GM19468 (cell line): ENCODE results near the gene CSNK1G1.
"Not testable (repeated sequence)": the region's sequence is repeated elsewhere in the genome, so short reads cannot be mapped to it uniquely, and the experiment has no call there.

Experiments
- ATAC-seq: cut with Tn5 transposase; IDR thresholded peaks from one replicate; pipeline ENCODE4 v1.9.1; 2021; ENCODE audit warnings: mild to moderate bottlenecking, moderate library complexity, moderate number of reproducible peaks; ENCODE audit not compliant: unreplicated experiment; ENCODE audit errors: extremely low read depth

The CSNK1G1 gene

DNA sequence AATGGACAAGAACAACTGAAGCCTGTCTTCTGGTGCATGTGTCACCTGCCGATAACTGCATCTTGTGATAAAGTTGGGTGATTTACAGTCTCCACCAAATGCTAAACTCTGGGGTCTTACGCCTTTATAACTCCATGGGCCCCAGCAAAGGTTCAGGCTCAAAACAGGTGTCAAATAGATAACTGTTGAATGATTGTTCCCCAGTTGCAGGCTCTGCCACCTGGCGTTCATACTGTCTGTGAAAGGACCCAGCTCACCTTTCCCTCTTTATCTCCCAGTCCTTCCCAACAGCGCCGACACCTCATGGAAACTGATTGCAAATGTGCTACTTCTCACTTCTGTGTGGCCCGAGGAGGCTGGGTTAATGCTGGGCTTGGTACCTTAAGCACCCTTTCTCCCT lies 212.7 kb downstream of the CSNK1G1 start:
- no peak for ATAC-seq

DNA sequence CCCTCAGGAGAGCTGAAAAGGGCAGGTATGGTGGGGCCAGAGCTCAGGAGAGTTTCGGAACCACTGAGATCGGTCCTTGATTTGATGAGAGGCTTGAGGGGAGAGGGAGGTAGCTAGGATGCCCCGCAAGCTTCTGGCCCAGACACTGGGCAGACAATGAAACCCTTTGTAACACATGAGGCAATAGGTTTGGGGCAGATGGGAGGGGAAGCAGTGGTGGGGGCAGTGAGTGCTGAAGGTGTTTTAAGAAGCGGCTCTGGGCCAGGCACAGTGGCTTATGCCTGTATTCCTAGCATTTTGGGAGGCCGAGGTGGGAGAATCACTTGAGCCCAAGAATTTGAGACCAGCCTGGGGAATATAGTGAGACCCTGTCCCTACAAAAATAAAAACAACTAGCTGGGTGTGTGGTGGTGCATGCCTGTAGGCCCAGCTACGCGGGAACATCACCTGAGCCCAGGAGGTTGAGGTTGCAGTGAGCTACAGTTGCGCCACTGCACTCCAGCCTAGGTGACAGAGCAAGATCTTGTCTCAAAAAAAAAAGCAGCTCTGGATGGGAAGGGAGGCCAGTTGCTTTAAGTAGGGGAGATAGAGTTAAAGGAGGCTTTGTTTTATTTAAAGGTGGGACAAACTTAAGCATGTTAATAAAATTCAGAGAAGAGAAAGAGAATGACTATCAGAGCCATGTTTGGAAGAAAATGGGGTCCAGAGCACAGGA lies 214.0 kb downstream of the CSNK1G1 start:
- ATAC-seq: no peak

DNA sequence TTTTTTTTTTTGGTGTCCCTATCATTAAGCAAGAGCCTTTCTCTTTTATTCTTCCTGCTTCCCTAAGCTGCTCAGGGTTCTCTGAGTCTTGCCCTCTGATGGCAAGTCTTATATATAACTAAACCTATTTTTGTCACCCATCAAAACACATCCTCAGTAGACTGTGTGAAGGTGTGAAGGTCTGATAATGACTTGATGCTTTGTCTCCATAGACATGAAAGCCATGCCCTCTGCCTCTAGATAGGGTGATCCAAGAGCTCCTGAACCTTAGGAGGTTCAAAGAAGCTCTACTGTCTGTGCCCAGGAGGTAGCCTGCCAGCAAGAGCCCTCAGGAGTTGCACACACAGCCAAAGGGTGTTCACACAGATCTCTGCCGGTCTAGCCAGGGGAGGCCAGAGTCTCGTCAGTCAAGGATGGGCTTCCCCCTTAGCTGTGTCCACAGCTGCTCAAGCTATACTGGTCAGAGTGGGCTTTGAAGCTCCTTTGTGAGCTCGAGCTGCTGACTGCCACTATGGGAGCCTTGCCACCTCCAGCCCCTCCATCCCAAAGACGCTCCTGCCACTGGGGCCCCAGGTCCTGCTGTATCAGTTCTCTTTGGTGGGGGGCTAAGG lies 217.5 kb downstream of the CSNK1G1 start:
- ATAC-seq: no peak

DNA sequence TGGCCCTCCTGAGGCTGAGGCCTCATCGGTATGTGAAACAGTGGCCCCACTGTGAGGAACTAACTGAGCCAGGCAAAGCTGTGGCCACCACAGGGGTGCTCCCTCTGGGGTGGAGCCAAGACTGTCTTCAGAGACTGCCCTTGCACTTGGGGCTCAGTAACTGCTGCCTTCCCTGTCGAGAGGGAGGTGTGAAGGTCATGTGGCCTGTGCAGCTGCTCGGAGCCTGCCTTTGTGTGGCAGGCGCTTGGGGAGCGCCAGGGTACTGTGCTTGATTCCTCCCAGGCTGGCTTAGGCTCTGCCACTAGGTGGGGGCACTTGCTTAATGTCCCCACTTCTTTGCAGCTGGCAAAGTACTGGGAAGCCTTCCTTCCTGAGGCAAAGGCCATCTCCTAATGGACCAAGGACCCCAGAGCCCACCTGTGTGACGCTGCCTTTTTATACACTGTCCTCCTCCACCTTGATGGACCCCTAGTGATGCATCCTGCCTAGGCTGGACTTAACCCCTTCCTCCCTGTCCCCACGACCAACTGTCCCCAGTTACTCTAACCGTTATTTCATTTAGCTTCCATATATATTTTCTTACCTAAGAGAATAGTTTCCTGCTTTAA lies 218.6 kb downstream of the CSNK1G1 start:
- ATAC-seq: no peak

DNA sequence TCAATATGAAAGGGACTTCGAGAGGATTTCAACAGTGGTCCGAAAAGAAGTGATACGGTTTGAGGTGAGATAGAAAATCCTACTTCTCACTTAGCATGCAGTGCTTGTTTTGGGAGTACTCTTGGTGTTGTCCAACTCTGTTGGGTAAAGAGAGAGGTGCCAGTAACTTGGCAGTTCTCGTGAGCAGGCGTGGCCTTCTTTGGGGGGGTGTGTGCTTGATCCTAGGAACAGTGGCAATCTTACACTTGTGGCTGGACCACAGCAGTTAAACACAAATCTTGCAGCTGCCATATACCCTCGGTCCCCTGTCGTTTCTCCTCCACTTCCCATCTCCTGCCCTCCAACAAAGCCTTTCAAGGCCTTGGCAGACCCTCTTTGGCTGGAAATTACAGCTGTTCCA lies 219.6 kb downstream of the CSNK1G1 start:
- no peak for ATAC-seq

DNA sequence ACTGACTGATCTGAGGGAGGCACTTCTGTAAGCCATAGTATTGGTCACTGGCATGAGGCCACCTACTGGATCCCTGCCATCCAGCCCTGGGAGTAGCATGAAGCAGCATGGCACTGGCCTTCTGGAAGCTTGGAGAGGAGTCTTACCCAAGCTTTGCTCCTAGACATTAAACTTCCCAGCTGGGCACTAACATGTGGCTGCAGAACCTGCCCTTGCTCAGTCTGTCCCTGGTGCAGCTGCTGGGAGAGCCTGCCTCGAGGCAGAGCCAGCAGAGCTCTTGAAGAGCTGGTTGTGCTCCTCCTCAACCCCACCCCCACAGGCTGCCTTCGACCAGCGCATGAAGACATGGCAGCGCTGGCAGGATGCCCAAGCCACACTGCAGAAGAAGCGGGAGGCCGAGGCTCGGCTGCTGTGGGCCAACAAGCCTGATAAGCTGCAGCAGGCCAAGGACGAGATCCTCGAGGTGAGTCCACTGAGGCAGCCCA lies 221.6 kb downstream of the CSNK1G1 start:
- no peak for ATAC-seq

DNA sequence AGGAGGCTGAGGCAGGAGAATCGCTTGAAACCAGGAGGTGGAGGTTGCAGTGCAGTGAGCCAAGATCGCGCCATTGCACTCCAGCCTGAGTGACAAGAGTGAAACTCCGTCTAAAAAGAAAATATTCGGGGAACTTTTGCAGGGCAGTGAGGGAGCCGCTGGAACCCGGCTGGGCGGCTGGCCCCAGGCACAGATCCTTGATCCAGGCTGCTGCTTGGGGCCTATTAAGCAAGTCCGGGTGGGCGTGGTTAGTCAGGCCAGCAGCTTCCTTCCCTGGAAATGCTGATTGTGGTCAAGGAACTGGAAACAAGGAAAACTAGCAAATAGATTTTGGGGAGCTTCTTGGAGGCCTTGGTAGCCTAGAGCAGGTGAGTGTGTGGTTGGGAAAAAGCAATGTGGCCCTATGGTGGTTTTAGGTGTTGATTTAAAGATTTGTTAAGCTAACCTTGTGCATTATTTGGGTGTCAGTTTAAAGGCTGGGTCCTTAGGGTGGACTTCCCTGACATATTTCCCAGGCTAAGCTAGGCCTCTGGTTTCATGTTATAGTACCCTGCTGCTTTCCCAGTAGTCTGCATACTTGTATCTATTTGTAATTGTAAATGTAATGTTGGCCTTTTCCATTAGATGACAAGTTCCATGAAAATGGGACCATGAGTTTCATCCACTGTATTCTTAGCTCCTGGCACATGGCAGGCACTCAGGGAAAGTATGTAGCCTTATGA lies 222.2 kb downstream of the CSNK1G1 start:
- ATAC-seq: no peak

DNA sequence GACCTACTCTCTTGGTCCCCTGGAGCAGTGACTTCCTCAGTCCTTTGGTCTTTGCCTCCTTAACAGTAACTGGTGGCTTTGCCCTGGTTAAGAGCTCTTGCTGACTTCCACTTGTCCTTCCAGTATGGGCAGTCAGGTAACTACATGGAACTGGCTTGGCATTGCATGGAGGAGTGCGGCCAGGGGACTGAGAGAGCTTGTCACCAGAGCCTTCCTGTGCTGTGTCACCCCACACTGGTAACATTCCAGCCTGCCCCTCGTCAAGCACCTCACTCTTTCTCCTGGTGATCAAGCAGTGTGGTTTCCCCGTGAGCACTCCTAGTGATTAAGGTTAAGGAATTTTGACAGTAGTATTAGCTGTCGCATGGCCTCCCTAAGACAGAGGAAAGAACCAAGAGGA lies 223.8 kb downstream of the CSNK1G1 start:
- no peak for ATAC-seq

DNA sequence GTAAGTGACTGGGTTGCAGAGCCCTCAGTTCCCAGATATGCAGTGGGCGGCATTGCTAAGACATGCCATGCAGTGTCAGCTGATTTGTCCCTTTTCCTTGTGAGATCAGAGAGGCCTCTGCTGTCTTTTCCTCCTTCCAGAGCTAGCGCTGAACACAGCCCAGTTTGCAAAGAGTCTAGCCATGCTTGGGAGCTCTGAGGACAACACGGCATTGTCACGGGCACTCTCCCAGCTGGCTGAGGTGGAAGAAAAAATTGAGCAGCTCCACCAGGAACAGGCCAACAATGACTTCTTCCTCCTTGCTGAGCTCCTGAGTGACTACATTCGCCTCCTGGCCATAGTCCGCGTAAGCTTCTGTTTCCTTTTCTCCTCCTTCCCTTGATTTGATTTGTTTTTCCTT lies 224.4 kb downstream of the CSNK1G1 start:
- no peak for ATAC-seq

DNA sequence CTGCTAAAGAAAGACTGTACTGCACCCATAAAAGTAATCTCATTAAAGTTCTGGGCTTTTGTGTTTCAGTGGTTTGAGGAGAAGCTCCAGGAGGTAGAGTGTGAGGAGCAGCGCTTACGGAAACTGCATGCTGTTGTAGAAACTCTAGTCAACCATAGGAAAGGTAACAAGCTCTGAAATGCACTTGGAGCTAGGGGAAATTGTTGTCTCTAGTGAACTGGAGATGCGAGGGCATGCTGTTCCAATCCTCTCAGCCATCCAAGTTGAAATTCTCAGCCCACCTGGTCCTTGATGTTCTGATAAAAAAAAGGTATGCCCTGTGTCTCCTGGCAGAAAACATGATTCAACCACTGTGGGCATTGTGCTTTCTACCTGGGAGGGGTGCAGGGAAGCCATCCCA lies 225.8 kb downstream of the CSNK1G1 start:
- ATAC-seq: no peak

DNA sequence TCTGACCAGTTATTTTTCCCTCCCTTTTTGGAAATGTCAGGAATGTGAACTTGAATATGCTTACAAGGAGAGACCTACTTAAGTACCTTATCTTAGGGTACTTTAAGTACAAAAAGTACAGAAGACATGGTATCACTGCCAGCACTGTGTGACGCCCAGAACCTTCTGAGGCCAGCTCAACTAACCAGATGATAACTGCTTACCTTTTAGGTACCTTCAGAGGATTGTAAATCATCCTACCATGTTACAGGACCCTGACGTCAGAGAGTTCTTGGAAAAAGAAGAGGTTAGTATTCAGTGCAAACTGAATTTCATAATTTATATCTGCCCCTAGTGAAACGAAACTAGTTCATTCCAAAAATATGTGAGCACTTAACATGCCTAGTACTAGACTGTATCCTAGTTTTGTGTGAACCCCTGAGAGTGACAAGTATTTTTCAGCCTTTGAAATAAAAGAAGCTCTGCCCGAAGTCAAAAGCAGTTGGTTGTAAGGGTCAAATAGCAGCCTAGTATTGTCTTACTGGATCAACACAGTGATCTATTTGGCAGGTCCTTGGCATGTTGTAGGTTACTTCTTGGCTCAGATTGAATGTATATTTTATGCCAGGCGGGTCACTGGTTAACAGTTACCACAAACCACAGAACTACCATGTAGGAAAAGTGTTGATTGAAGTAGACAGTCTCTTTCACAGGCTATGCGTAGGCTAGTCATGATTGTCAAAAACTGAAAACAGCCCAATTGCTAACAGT lies 228.3 kb downstream of the CSNK1G1 start:
- no peak for ATAC-seq

DNA sequence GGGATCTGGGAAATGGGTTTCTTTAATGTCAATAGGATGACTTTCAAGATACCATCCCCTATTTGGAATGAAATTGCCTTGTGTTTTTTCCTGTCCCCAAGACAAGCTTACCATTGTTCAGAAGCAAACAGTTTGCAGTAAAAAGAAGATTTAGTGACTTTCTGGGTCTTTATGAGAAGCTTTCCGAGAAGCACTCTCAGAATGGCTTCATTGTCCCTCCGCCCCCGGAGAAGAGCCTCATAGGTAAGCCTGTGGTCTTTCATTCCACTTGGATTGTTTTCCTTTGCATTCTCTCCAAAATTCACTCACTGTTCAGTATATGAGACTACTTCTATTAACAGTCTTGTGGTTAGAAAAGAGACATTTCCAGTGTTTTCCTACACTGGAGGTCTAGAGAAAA lies 230.0 kb downstream of the CSNK1G1 start:
- no peak for ATAC-seq

DNA sequence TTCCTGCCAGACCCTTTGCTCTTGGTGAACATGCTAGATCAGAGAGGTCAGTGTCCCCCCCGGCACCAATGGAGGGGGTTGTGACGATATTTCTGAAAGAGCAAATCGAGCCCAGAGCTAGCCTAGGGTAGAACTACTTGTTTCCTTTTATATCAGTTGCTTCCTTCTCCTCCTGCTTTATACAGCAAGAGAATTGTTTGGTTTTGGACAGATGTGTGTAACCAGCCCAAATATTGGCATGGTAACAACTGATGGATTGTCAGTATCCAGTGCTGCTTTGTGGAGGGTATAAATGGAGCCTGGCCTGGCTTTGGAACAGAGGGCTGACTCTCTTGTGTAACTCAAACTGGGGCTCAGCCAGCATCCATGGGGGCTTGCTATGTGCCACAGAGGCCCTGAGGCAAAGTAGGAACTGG lies 233.0 kb downstream of the CSNK1G1 start:
- no peak for ATAC-seq

DNA sequence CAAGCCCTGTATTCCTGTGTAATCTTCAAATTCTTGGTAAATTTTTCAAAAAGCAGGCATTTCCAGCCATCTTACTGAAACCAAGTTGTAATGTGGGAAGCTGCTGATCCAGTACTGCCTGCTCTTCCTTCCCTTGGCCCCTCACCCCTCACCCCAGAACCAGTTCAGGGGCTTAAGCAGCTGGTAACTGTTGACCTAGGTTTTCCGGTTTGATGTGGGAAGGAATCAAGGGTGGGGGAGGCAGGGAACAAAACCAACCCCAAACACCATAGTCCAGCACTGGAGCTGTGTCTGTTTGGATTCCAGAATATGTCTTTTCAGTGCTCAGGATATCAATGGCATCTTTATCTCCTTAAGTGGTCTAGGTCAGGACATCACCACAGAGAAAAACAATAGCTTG lies 233.5 kb downstream of the CSNK1G1 start:
- no peak for ATAC-seq

DNA sequence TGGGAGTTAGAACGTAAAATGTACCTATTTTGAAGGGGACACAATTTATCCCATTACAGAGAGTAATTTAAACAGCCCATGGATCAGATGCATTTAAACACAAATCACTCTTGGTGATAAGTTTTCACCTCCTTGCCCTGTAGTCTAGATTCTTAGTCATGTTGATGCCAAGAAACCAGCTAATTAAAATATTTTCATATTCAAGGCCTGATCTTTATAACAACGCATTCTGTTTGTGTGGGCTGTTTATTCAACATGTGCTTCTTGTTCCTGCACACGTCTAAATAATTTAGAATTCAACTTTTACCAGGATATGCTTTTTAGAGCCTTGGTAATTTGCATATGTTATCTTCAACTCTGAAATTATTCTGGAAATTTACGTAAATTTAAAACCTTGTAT lies 234.4 kb downstream of the CSNK1G1 start:
- ATAC-seq: no peak

DNA sequence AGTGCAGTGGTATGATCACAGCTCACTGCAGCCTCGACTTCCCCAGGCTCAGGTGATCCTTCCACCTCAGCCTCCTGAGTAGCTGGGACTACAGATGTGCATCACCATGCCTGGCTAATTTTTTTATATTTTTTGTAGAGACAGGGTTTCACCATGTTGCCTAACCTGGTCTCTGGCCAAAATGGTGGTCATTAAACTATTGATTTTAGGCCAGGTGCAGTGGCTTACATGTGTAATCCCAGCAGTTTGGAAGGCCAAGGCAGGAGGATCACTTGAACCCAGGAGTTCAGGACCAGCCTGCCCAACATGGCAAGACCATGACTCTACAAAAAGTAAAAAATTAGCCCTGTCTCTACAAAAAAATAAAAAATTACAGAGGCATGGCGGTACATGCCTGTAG lies 235.7 kb downstream of the CSNK1G1 start:
- not testable (repeated sequence) for ATAC-seq

DNA sequence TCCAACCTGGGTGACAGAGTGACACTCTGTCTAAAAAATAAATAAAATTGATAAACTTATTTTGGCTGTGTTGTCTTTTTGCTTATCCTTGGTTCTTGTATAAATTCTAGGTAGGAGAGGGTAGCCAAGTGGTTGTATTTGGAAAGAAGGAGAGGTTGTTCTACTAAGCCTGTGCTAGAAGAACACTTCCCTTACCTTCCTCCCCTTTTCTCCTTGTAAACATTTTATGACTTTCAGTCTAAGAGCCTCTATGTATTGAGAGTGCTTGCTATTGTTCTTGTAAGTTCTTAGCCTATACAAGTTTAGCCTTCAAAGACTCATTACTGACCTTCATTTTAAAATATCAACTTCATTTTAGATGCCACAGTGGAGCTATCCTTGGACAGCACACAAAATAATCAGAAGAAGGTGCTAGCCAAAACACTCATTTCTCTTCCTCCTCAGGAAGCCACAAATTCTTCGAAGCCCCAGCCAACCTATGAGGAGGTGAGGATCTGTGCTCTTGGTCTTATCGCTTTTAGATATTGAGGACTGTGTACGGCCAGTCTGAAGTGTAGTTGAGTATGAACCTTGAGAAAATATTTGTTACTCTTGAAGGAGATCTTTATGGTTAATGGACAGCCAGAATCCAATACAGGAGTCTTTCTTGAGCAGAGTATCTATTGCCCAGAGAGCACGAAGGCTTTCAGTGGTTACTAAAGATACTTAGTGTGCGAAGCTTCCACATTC lies 238.1 kb downstream of the CSNK1G1 start:
- no peak for ATAC-seq
